NCI-H460 (cell line): ENCODE data around the gene CSTPP1. TPM values are rescaled to one million over a fixed set of nuclear protein-coding genes. Genes with fewer than 3 reads are reported as not detected.

Experiments used
- DNase-seq: peaks from one replicate; pipeline ENCODE4 v3.0.0-alpha.2; 2016; ENCODE audit warnings: low read depth; ENCODE audit errors: extremely low read depth
- total RNA-seq: library from RNA; depleted of rRNA; stranded (reverse); fragments of >200 nt; shearing (Covaris generic); gene quantifications from 2 replicates; pipeline ENCODE4 v1.2.3, GENCODE V29; 2014

Gene CSTPP1
- total RNA-seq, 1 experiment from 2014 or later: 16.4 TPM

GRCh38 chr11:47123094-47123493, 186.5 kb downstream of the CSTPP1 start:
- no peak for DNase-seq

GRCh38 chr11:47124675-47125074, 188.1 kb downstream of the CSTPP1 start:
- DNase-seq: no peak

- no peak for DNase-seq
Observed at GRCh38 chr11:47125083-47125482, 188.5 kb downstream of the CSTPP1 start.

GRCh38 chr11:47127213-47127612, 190.7 kb downstream of the CSTPP1 start:
- no peak for DNase-seq

- no peak for DNase-seq
Observed at GRCh38 chr11:47130543-47130942, 194.0 kb downstream of the CSTPP1 start.

- DNase-seq: no peak
Observed at GRCh38 chr11:47131136-47131535, 194.6 kb downstream of the CSTPP1 start.

- DNase-seq: no peak
Observed at GRCh38 chr11:47132490-47132889, 195.9 kb downstream of the CSTPP1 start.

- no peak for DNase-seq
Observed at GRCh38 chr11:47132981-47133380, 196.4 kb downstream of the CSTPP1 start.

- DNase-seq: no peak
Observed at GRCh38 chr11:47136327-47136726, 199.8 kb downstream of the CSTPP1 start.

- no peak for DNase-seq
Observed at GRCh38 chr11:47136921-47137320, 200.4 kb downstream of the CSTPP1 start.

- DNase-seq: no peak
Observed at GRCh38 chr11:47137476-47137875, 200.9 kb downstream of the CSTPP1 start.

- no peak for DNase-seq
Observed at GRCh38 chr11:47139878-47140277, 203.3 kb downstream of the CSTPP1 start.

- DNase-seq: no peak
Observed at GRCh38 chr11:47143322-47143721, 206.8 kb downstream of the CSTPP1 start.

GRCh38 chr11:47144541-47144940, 208.0 kb downstream of the CSTPP1 start:
- DNase-seq: no peak

GRCh38 chr11:47147250-47147649, 210.7 kb downstream of the CSTPP1 start:
- no peak for DNase-seq

GRCh38 chr11:47147681-47148080, 211.1 kb downstream of the CSTPP1 start:
- no peak for DNase-seq

GRCh38 chr11:47148270-47148669, 211.7 kb downstream of the CSTPP1 start:
- no peak for DNase-seq

GRCh38 chr11:47148903-47149531, 212.5 kb downstream of the CSTPP1 start:
- DNase-seq: no peak

GRCh38 chr11:47149782-47150181, 213.2 kb downstream of the CSTPP1 start:
- no peak for DNase-seq

GRCh38 chr11:47152126-47152952, 215.8 kb downstream of the CSTPP1 start:
- DNase-seq: no peak

GRCh38 chr11:47152953-47153950, 216.7 kb downstream of the CSTPP1 start:
- DNase-seq: peak; percentile 55
